Astrocyte of the spinal cord (primary cell): ENCODE measurements around the gene FHIT.

Experiments used
- DNase-seq: peaks from one replicate; pipeline ENCODE4 v3.0.0; 2011; ENCODE audit warnings: low read depth, low spot score
- H3K4me3 ChIP-seq: 2 replicates; pipeline ENCODE4 v1.5.1; 2011; ENCODE audit warnings: low read depth, mild to moderate bottlenecking, low read length, moderate library complexity
- in situ Hi-C: cut with HindIII; loops from 2 replicates; pipeline ENCODE4 v1.10.0; 2017; ENCODE audit warnings: low sequenced_read_pairs
- TF ChIP-seq, protein P1 (sequence below): IDR thresholded peaks from 2 replicates; pipeline ENCODE4 v1.5.1; 2012; ENCODE audit warnings: low read depth, mild to moderate bottlenecking, low read length, inconsistent platforms

FHIT gene

DNA sequence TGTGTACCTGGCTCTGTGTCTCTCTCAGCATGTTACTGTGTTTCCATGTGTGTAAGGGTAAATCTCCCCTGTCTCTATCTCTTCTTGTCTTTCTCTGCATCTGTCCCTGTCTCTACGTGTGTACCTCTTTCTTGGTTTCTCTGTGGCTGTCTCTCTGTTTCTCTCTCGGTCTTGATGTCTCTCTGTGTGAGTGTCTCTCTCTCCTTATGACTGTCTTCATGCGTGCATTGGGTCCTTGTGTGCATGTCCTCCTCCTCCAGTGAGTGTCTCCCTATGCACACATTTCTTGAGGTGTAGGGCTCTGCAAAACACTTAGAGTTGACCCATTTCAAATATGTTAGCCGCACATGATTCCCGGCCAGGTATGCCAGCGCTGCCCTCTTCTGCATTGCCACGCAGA, 1298.1 kb downstream of the FHIT start:
- TF ChIP-seq, protein P1, sequence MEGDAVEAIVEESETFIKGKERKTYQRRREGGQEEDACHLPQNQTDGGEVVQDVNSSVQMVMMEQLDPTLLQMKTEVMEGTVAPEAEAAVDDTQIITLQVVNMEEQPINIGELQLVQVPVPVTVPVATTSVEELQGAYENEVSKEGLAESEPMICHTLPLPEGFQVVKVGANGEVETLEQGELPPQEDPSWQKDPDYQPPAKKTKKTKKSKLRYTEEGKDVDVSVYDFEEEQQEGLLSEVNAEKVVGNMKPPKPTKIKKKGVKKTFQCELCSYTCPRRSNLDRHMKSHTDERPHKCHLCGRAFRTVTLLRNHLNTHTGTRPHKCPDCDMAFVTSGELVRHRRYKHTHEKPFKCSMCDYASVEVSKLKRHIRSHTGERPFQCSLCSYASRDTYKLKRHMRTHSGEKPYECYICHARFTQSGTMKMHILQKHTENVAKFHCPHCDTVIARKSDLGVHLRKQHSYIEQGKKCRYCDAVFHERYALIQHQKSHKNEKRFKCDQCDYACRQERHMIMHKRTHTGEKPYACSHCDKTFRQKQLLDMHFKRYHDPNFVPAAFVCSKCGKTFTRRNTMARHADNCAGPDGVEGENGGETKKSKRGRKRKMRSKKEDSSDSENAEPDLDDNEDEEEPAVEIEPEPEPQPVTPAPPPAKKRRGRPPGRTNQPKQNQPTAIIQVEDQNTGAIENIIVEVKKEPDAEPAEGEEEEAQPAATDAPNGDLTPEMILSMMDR, result no peak
- DNase-seq, result no peak
- H3K4me3 ChIP-seq, result no peak overlapping the region
- in situ Hi-C loops, result no loop called here

DNA sequence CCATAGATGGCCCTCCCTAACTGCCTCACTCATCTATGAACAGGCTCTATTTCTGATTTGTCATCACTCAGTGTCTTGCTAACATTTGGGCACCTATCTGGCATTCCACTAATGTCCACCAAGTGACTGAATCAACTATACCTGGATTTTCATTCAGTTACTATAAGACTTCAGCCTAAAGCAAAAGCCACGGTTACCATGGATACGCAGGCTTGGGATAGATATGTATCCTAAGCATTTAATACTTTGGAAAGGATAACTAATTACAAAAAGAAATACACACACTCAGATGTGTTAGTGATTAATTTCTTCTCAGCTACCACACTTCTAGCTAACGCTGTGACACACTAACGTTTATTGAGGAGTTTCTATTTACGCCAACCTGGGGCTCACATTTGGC, 1301.9 kb downstream of the FHIT start:
- in situ Hi-C loops, result no loop called here
- TF ChIP-seq, protein P1, result no peak
- DNase-seq, result no peak
- H3K4me3 ChIP-seq, result no peak overlapping the region

DNA sequence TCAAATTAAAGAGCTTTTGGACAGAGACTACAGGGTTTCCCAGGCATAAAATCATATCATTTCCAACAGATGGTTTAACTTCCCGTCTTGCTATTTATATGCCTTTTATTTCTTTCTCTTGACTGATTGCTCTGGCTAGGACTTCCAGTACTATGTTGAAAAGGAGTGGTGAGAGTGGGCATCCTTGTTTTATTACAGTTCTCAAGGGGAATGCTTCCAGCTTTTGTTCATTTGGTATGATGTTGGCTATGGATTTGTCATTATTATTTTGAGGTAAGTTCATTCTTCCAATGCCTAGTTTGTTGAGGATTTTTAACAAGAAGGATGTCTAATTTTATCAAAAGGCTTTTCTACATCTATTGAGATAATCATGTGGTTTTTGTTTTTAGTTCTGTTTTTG, 1304.9 kb downstream of the FHIT start:
- DNase-seq, result no peak
- TF ChIP-seq, protein P1, result no peak
- no peak overlapping the region for H3K4me3 ChIP-seq
- in situ Hi-C loops, result no loop called here

DNA sequence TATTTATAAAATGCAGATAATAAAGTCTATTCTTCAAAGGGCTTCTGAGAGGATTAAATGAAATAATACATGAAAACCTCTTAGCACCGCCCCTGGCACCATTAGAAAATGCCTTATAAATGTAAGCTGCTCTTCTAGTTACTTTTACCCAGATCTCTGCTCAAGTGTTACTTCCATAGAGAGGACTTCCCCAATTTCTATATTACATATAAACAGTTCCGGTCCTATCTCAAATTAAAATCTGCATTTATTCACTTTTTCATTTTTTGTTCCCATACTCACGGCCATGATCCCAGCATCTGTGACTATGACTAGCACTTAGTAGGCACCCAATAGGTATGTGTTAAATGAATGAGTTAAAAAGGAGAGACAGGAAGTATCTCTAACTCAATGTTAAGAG, 1310.5 kb downstream of the FHIT start:
- no peak overlapping the region for H3K4me3 ChIP-seq
- no peak for DNase-seq
- in situ Hi-C loops, result no loop called here
- TF ChIP-seq, protein P1, result no peak

DNA sequence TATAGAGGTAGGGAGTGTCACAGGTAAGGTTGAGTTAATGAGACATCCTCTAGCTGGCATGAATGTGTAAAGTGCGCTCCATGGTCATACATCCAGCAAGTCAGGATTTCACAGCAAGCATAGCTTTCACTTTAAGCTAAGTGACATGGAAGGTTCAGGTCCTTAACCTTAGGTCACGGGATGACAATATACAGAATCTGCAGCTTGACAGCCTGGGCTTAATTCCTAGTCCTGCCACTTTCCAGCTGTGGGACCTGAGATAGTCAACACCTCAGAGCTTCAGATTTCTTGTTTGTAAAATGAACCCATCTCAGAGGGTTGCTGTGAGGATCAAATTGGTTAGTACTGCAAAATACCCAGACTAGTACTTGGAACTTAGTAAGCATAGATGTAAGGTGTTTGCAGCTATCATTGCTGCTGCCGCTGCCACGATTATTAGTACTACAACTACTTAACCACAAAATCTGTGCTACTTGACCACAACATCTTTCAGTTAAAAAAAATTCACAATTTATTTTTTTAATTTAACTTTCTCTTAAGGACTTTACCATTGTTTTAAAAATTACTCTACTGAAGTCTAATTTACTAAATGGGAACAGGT, 1311.3 kb downstream of the FHIT start:
- DNase-seq, result no peak
- TF ChIP-seq, protein P1, result no peak
- H3K4me3 ChIP-seq, result no peak overlapping the region
- in situ Hi-C loops, result no loop called here

DNA sequence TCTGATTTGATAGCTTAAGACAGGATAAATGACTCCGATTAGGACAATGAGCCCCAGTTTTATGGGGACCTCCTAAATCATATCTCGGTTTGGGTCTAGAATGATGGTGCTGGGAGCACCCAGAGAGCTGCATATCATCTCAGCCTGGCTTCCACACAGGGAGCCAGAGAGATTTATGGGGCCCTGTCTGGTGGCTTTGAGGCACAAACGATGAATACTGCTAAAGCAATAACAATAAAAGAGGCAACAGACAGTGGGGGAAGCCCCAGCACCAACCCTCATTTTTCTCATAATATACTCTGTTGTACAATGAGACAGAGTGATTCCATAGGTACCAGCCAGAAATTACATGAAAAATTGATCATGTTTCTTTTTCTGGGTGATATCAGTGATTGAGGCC, 1312.4 kb downstream of the FHIT start:
- TF ChIP-seq, protein P1, result no peak
- DNase-seq, result no peak
- no peak overlapping the region for H3K4me3 ChIP-seq
- in situ Hi-C loops, result no loop called here

DNA sequence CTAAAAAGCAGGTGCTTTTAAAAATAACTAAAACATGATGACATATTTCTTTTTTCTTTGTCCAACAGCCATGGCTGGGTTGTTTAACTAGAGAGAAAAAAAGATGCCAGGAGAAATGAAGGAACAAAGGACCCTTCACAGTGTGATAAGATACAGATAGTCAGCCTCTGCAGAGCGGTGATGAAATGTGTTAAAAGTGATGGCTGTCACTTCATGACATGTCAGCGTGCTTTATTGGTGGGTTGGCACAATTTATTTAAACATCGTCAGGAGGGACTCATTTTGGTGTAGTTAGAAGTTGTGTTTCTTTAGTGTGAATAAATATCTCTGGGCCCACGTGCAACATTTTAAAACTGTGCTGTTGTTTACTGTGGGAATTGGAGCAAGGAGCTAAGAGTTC, 1314.1 kb downstream of the FHIT start:
- no peak for DNase-seq
- in situ Hi-C loops, result no loop called here
- no peak overlapping the region for H3K4me3 ChIP-seq
- TF ChIP-seq, protein P1, result no peak
